Glutamatergic neuron (in vitro differentiated cells): Measurements from ENCODE around the gene GPR162. TPM values are rescaled to one million over a fixed set of nuclear protein-coding genes. Genes with fewer than 3 reads are reported as not detected.

Experiments used
- DNase-seq: peaks from one replicate; pipeline ENCODE4 v3.0.0; 2022
- H3K27ac Mint-ChIP-seq: one replicate; pipeline ENCODE4 v1.8.0; 2020; ENCODE audit warnings: mild to moderate bottlenecking, mixed read lengths, inconsistent platforms; ENCODE audit not compliant: unreplicated experiment
- H3K27me3 Mint-ChIP-seq: one replicate; pipeline ENCODE4 v1.8.0; 2020; ENCODE audit warnings: mild to moderate bottlenecking, moderate library complexity, mixed read lengths, inconsistent platforms; ENCODE audit not compliant: unreplicated experiment
- H3K36me3 Mint-ChIP-seq: one replicate; pipeline ENCODE4 v1.8.0; 2020; ENCODE audit warnings: mild to moderate bottlenecking, mixed read lengths, inconsistent platforms; ENCODE audit not compliant: unreplicated experiment
- H3K4me1 Mint-ChIP-seq: one replicate; pipeline ENCODE4 v1.8.0; 2020; ENCODE audit warnings: mild to moderate bottlenecking, low read depth, mixed read lengths, inconsistent platforms; ENCODE audit not compliant: unreplicated experiment
- H3K4me3 Mint-ChIP-seq: one replicate; pipeline ENCODE4 v1.8.0; 2020; ENCODE audit warnings: mild to moderate bottlenecking, mixed read lengths, inconsistent platforms; ENCODE audit not compliant: unreplicated experiment
- H3K9me3 Mint-ChIP-seq: one replicate; pipeline ENCODE4 v1.8.0; 2020; ENCODE audit warnings: mild to moderate bottlenecking, moderate library complexity, mixed read lengths, inconsistent platforms; ENCODE audit not compliant: unreplicated experiment
- total RNA-seq: library from RNA; stranded (reverse); fragmentation: NEBNext Ultra II Directional; extraction: Animal tissue kit (Norgen Biotek cat#: 25700); gene quantifications from one replicate; pipeline ENCODE4 v1.2.1, GENCODE V29; 2021; ENCODE audit not compliant: unreplicated experiment
- TF ChIP-seq, protein P1 (sequence below): fragments of 200-600 bp; sonication (generic); IDR thresholded peaks from one replicate; pipeline ENCODE4 v1.5.0; 2021; ENCODE audit not compliant: partially characterized antibody, unreplicated experiment

GPR162 gene
- total RNA-seq, 1 donor from 2014 or later, result 145 TPM

DNA sequence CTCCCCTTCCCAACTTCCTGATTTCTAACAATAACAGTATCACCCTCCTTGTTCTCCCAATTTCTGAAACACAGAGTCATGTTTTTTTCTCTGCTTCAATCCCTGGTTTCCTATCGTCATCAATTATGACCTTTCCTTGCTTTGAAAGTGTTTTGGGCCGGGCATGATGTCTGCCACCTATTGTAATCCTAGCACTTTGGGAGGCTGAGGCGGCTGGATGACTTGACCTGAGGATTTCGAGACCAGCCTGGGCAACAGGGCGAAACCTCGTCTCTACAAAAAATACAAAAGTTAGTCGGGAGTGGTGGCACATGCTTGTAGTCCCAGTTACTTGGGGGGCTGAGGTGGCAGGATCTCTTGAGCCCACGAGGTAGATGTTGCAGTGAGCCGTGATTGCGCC lies 12.6 kb upstream of the GPR162 start:
- H3K27ac Mint-ChIP-seq, result no peak overlapping the region
- no peak overlapping the region for H3K4me3 Mint-ChIP-seq
- no peaks in the 10 kb centered on the region for H3K4me1 Mint-ChIP-seq
- H3K36me3 Mint-ChIP-seq, result peaks cover 3% of the 10 kb centered on the region
- TF ChIP-seq, protein P1, sequence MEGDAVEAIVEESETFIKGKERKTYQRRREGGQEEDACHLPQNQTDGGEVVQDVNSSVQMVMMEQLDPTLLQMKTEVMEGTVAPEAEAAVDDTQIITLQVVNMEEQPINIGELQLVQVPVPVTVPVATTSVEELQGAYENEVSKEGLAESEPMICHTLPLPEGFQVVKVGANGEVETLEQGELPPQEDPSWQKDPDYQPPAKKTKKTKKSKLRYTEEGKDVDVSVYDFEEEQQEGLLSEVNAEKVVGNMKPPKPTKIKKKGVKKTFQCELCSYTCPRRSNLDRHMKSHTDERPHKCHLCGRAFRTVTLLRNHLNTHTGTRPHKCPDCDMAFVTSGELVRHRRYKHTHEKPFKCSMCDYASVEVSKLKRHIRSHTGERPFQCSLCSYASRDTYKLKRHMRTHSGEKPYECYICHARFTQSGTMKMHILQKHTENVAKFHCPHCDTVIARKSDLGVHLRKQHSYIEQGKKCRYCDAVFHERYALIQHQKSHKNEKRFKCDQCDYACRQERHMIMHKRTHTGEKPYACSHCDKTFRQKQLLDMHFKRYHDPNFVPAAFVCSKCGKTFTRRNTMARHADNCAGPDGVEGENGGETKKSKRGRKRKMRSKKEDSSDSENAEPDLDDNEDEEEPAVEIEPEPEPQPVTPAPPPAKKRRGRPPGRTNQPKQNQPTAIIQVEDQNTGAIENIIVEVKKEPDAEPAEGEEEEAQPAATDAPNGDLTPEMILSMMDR, result no peak
- DNase-seq, result no peak
- peaks cover 2% of the 10 kb centered on the region for H3K9me3 Mint-ChIP-seq
- no peaks in the 10 kb centered on the region for H3K27me3 Mint-ChIP-seq

DNA sequence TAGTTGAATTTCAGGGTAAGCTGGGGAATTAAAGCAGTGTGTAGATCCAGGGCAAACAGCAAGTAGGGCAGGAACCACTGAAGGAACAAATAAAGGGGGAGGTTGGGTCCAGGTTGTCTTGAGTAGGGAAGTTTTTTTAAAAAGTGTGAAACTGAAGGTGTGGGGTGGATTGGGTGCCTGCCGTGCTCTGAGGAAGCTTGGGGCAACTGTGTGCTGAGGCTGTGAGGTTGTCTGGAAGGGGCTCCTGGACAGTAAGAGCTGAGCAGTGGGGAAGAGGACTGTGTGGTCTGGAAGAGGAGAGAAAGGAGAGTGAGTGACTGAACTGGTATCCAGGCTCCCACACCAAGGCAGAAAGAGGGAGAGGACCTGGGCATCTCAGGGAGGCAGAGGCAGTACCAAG lies 10.9 kb upstream of the GPR162 start:
- H3K27me3 Mint-ChIP-seq, result no peaks in the 10 kb centered on the region
- TF ChIP-seq, protein P1, result no peak
- H3K4me3 Mint-ChIP-seq, result no peak overlapping the region
- no peak overlapping the region for H3K27ac Mint-ChIP-seq
- no peak for DNase-seq
- no peaks in the 10 kb centered on the region for H3K9me3 Mint-ChIP-seq
- no peaks in the 10 kb centered on the region for H3K4me1 Mint-ChIP-seq
- no peaks in the 10 kb centered on the region for H3K36me3 Mint-ChIP-seq

DNA sequence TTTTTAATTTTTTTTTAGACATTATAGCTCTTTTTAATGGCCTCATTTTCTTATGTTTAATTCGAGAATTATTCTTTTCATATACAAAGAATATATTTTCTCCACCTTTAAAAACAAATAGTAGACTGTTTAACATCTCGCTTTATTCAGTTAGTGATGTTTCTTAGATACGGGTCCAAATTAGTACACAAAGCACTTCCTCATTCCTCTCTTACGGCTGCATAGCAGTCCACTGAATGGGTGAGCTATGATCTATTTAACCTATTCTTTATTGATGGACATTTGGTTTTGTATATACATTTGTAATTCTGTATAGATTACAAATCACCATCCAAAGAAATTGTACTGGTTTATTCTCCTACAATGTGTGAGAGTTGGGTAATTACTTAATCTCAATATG lies 8.3 kb upstream of the GPR162 start:
- H3K36me3 Mint-ChIP-seq, result no peaks in the 10 kb centered on the region
- no peak overlapping the region for H3K27ac Mint-ChIP-seq
- TF ChIP-seq, protein P1, result no peak

DNA sequence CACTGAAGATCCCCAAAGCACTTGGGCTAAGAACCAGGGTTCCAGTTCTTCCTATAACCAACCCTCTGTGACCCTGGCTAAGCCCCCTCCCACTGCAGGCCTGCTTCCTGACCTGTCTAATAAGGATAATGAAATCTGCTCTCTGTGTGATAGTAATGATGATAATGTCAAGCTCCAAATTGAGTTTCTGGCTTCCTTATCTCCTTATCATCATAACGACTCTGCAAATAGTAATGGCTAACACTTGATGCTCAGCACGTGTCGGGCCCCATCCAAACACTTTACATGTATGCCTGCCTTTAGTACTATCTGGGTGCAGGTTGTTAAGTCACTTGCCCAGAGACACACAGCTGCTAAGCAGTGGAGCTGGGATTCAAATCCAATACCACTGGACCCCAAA lies 5.0 kb upstream of the GPR162 start:
- TF ChIP-seq, protein P1, result no peak
- H3K4me3 Mint-ChIP-seq, result no peak overlapping the region
- H3K36me3 Mint-ChIP-seq, result no peaks in the 10 kb centered on the region
- peaks cover 18% of the 10 kb centered on the region for H3K9me3 Mint-ChIP-seq
- no peak overlapping the region for H3K27ac Mint-ChIP-seq
- H3K27me3 Mint-ChIP-seq, result peaks cover 15% of the 10 kb centered on the region
- H3K4me1 Mint-ChIP-seq, result peaks cover 25% of the 10 kb centered on the region
- no peak for DNase-seq

More for the DNA sequence above, 8.3 kb upstream of the GPR162 start:
- Mint-ChIP-seq H3K9me3 (peaks cover 8% of the 10 kb centered on the region), H3K4me1 (peaks cover 4% of the 10 kb centered on the region), H3K4me3 (no peak overlapping the region), H3K27me3 (peaks cover 6% of the 10 kb centered on the region)
- DNase-seq, result no peak

DNA sequence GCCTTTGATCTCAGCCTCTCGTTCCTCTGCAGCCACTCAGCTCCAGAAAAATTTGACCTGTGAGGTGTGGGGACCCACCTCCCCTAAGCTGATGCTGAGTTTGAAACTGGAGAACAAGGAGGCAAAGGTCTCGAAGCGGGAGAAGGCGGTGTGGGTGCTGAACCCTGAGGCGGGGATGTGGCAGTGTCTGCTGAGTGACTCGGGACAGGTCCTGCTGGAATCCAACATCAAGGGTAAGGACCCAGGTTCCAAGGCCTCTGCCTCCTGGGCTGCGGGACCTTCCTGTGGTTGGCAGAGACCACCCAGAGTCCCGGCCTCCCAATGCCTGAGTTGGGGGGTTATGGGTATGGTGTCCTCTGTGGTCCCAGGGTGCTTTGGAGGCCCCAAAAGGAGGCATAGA lies 4.5 kb upstream of the GPR162 start:
- Mint-ChIP-seq H3K4me1 (peaks cover 25% of the 10 kb centered on the region), H3K4me3 (no peak overlapping the region), H3K9me3 (peaks cover 18% of the 10 kb centered on the region), H3K27me3 (peaks cover 15% of the 10 kb centered on the region), H3K36me3 (no peaks in the 10 kb centered on the region), H3K27ac (no peak overlapping the region)
- TF ChIP-seq, protein P1, result no peak
- no peak for DNase-seq
